Activated CD4-positive, alpha-beta memory T cell treated with anti-CD3 and anti-CD28 coated beads, Interleukin-2, amount 10 ng/mL, durations not matched to agents 7 days and 5 days (primary cell): Measurements from ENCODE around the gene POLD2. TPM values are rescaled to one million over a fixed set of nuclear protein-coding genes. Genes with fewer than 3 reads are reported as not detected.

Source experiments
- CTCF ChIA-PET: fragments of 350-600 bp; sonication (Branson Sonifier 250); formaldehyde crosslinking; loops from one replicate; lab custom pipeline; 2021; ENCODE audit warnings: antibody characterized with exemption, inconsistent platforms; lab: Charles Lee
- POLR2A ChIA-PET: fragments of 350-600 bp; sonication (Branson Sonifier 250); formaldehyde crosslinking; loops from one replicate; lab custom pipeline; 2021; ENCODE audit warnings: antibody characterized with exemption; lab: Charles Lee
- DNase-seq: peaks from one replicate; pipeline ENCODE4 v3.0.0-alpha.2; 2020
- H3K27ac Mint-ChIP-seq: one replicate; pipeline ENCODE4 v1.8.0; 2021; ENCODE audit warnings: mild to moderate bottlenecking, mixed read lengths
- H3K27me3 Mint-ChIP-seq: one replicate; pipeline ENCODE4 v1.8.0; 2021; ENCODE audit warnings: mixed read lengths
- H3K36me3 Mint-ChIP-seq: one replicate; pipeline ENCODE4 v1.8.0; 2021; ENCODE audit warnings: low read depth, mixed read lengths
- H3K4me1 Mint-ChIP-seq: one replicate; pipeline ENCODE4 v1.8.0; 2021; ENCODE audit warnings: mixed read lengths
- H3K4me3 Mint-ChIP-seq: one replicate; pipeline ENCODE4 v1.8.0; 2021; ENCODE audit warnings: mild to moderate bottlenecking, mixed read lengths
- H3K9me3 Mint-ChIP-seq: one replicate; pipeline ENCODE4 v1.8.0; 2021; ENCODE audit warnings: mixed read lengths
- total RNA-seq, 2 experiments: library from RNA; stranded (reverse); gene quantifications; one replicate each; pipeline ENCODE4 v1.2.3, GENCODE V29; 2021

POLD2 gene
- total RNA-seq, 2 experiments from 2014 or later = 82.3 to 84.6 TPM

- CTCF ChIA-PET = interaction anchor here (1.5 to 1.6 kb wide), 2 partner anchors 11 to 13 kb away, joined by 4 to 5 read pairs; no protein-coding TSS in a partner anchor
- DNase-seq = no peak
- Mint-ChIP-seq H3K9me3 (no peaks in the 10 kb centered on the region), H3K27ac (no peak overlapping the region), H3K4me1 (peaks cover 18% of the 10 kb centered on the region), H3K36me3 (no peaks in the 10 kb centered on the region), H3K4me3 (no peak overlapping the region), H3K27me3 (peaks cover 15% of the 10 kb centered on the region)
- POLR2A ChIA-PET = interaction anchor here (0.9 to 2.4 kb wide), 5 partner anchors 7 to 53 kb away, joined by 3 to 11 read pairs (median 4); no protein-coding TSS in a partner anchor
These were observed 25.0 kb downstream of the POLD2 start for GRCh38 chr7:44098092-44099068.

- H3K27me3 Mint-ChIP-seq = peaks cover 4% of the 10 kb centered on the region
- no peaks in the 10 kb centered on the region for H3K9me3 Mint-ChIP-seq
- ChIA-PET CTCF (interaction anchor here (1.5 to 1.6 kb wide), 2 partner anchors 12 kb away, joined by 4 to 5 read pairs; no protein-coding TSS in a partner anchor), POLR2A (interaction anchor here (0.9 to 2.4 kb wide), 5 partner anchors 8 to 52 kb away, joined by 3 to 11 read pairs (median 4); no protein-coding TSS in a partner anchor)
- H3K27ac Mint-ChIP-seq = peak overlapping the region; percentile 34
- DNase-seq = no peak
- no peak overlapping the region for H3K4me3 Mint-ChIP-seq
- H3K4me1 Mint-ChIP-seq = peaks cover 16% of the 10 kb centered on the region
- no peaks in the 10 kb centered on the region for H3K36me3 Mint-ChIP-seq
These were observed 26.1 kb downstream of the POLD2 start for GRCh38 chr7:44097064-44097932.

GRCh38 chr7:44096326-44096881 is 26.9 kb downstream of the POLD2 start:
- CTCF ChIA-PET = interaction anchor here (1.5 kb wide), 1 partner anchor 11 kb away, joined by 5 read pairs; no protein-coding TSS in a partner anchor
- POLR2A ChIA-PET = interaction anchor here (1.5 kb wide), 1 partner anchor 51 kb away, joined by 3 read pairs; no protein-coding TSS in a partner anchor
- peaks cover 16% of the 10 kb centered on the region for H3K4me1 Mint-ChIP-seq
- no peaks in the 10 kb centered on the region for H3K36me3 Mint-ChIP-seq
- peaks cover 2% of the 10 kb centered on the region for H3K27me3 Mint-ChIP-seq
- no peak for DNase-seq
- no peak overlapping the region for H3K27ac Mint-ChIP-seq
- H3K9me3 Mint-ChIP-seq = no peaks in the 10 kb centered on the region
- no peak overlapping the region for H3K4me3 Mint-ChIP-seq

- no peak overlapping the region for H3K4me3 Mint-ChIP-seq
- POLR2A ChIA-PET = no interaction called here
These were observed 27.6 kb downstream of the POLD2 start for GRCh38 chr7:44095781-44096180.

GRCh38 chr7:44094883-44095592 is 28.3 kb downstream of the POLD2 start:
- Mint-ChIP-seq H3K27me3 (peaks cover 2% of the 10 kb centered on the region), H3K9me3 (no peaks in the 10 kb centered on the region), H3K27ac (no peak overlapping the region), H3K4me1 (peaks cover 16% of the 10 kb centered on the region), H3K36me3 (no peaks in the 10 kb centered on the region), H3K4me3 (no peak overlapping the region)
- POLR2A ChIA-PET = no interaction called here
- DNase-seq = no peak
- CTCF ChIA-PET = no interaction called here

More at GRCh38 chr7:44095781-44096180, 27.6 kb downstream of the POLD2 start:
- CTCF ChIA-PET = no interaction called here
- H3K27me3 Mint-ChIP-seq = peaks cover 2% of the 10 kb centered on the region
- no peak for DNase-seq
- H3K9me3 Mint-ChIP-seq = no peaks in the 10 kb centered on the region
- H3K4me1 Mint-ChIP-seq = peaks cover 16% of the 10 kb centered on the region
- no peak overlapping the region for H3K27ac Mint-ChIP-seq
- no peaks in the 10 kb centered on the region for H3K36me3 Mint-ChIP-seq

GRCh38 chr7:44094365-44094764 is 29.0 kb downstream of the POLD2 start:
- Mint-ChIP-seq H3K27ac (no peak overlapping the region), H3K36me3 (no peaks in the 10 kb centered on the region), H3K4me3 (no peak overlapping the region), H3K4me1 (peaks cover 16% of the 10 kb centered on the region), H3K9me3 (no peaks in the 10 kb centered on the region), H3K27me3 (peaks cover 2% of the 10 kb centered on the region)
- DNase-seq = no peak
- ChIA-PET CTCF (no interaction called here), POLR2A (interaction anchor here (1.0 kb wide), 1 partner anchor 15 kb away, joined by 3 read pairs; no protein-coding TSS in a partner anchor)

- H3K27ac Mint-ChIP-seq = no peak overlapping the region
- H3K4me3 Mint-ChIP-seq = no peak overlapping the region
- peaks cover 16% of the 10 kb centered on the region for H3K4me1 Mint-ChIP-seq
- no peaks in the 10 kb centered on the region for H3K36me3 Mint-ChIP-seq
- peaks cover 2% of the 10 kb centered on the region for H3K27me3 Mint-ChIP-seq
- POLR2A ChIA-PET = no interaction called here
- DNase-seq = no peak
- no peaks in the 10 kb centered on the region for H3K9me3 Mint-ChIP-seq
- CTCF ChIA-PET = no interaction called here
These were observed 30.2 kb downstream of the POLD2 start for GRCh38 chr7:44093102-44093641.

- ChIA-PET POLR2A (no interaction called here), CTCF (no interaction called here)
- no peak for DNase-seq
- Mint-ChIP-seq H3K36me3 (no peaks in the 10 kb centered on the region), H3K4me3 (no peak overlapping the region), H3K9me3 (no peaks in the 10 kb centered on the region), H3K27ac (no peak overlapping the region), H3K4me1 (peaks cover 7% of the 10 kb centered on the region), H3K27me3 (no peaks in the 10 kb centered on the region)
These were observed 35.2 kb downstream of the POLD2 start for GRCh38 chr7:44087911-44088838.

- Mint-ChIP-seq H3K9me3 (no peaks in the 10 kb centered on the region), H3K4me1 (peaks cover 13% of the 10 kb centered on the region), H3K4me3 (no peak overlapping the region), H3K27me3 (no peaks in the 10 kb centered on the region), H3K27ac (no peak overlapping the region), H3K36me3 (no peaks in the 10 kb centered on the region)
- ChIA-PET POLR2A (no interaction called here), CTCF (no interaction called here)
- DNase-seq = no peak
These were observed 36.7 kb downstream of the POLD2 start for GRCh38 chr7:44086627-44087026.

GRCh38 chr7:44085546-44085945 is 37.8 kb downstream of the POLD2 start:
- CTCF ChIA-PET = interaction anchor here (1.1 kb wide), 1 partner anchor 12 kb away, joined by 5 read pairs; no protein-coding TSS in a partner anchor
- no peaks in the 10 kb centered on the region for H3K27me3 Mint-ChIP-seq
- H3K9me3 Mint-ChIP-seq = no peaks in the 10 kb centered on the region
- H3K27ac Mint-ChIP-seq = no peak overlapping the region
- peaks cover 8% of the 10 kb centered on the region for H3K36me3 Mint-ChIP-seq
- H3K4me1 Mint-ChIP-seq = peaks cover 23% of the 10 kb centered on the region
- POLR2A ChIA-PET = no interaction called here
- no peak for DNase-seq
- no peak overlapping the region for H3K4me3 Mint-ChIP-seq

- Mint-ChIP-seq H3K9me3 (no peaks in the 10 kb centered on the region), H3K36me3 (peaks cover 8% of the 10 kb centered on the region)
- CTCF ChIA-PET = interaction anchor here (1.1 kb wide), 1 partner anchor 13 kb away, joined by 5 read pairs; no protein-coding TSS in a partner anchor
These were observed 38.6 kb downstream of the POLD2 start for GRCh38 chr7:44084701-44085100.

More at GRCh38 chr7:44084701-44085100, 38.6 kb downstream of the POLD2 start:
- Mint-ChIP-seq H3K4me1 (peaks cover 28% of the 10 kb centered on the region), H3K27me3 (no peaks in the 10 kb centered on the region), H3K27ac (no peak overlapping the region), H3K4me3 (no peak overlapping the region)
- POLR2A ChIA-PET = interaction anchor here (0.8 kb wide), 1 partner anchor 40 kb away, joined by 3 read pairs; the partner anchor contains the start of gene DBNL
- no peak for DNase-seq
